HepG2 (cell line): ENCODE results near the gene MC3R. TPM values are rescaled to one million over a fixed set of nuclear protein-coding genes. Genes with fewer than 3 reads are reported as not detected.

Experiments used
- ATAC-seq: fragments of 200-7000 bp; cut with Tn5 transposase; 3 replicates; pipeline ENCODE4 v1.9.1; 2020; ENCODE audit warnings: mild to moderate bottlenecking, moderate library complexity
- BruUV-seq: library from RNA; stranded (reverse); fragments of 400-500 nt; replicated peaks from 2 replicates; lab custom pipeline; 2021; lab: Mats Ljungman, UMichigan
- CTCF ChIA-PET: fragments of 300-600 bp; formaldehyde crosslinking; extraction: SDS; loops from one replicate; lab custom pipeline; 2021; ENCODE audit warnings: low total read pairs, inconsistent platforms, low intra/inter-chr PET ratio; lab: Yijun Ruan, JAX
- POLR2A ChIA-PET: fragments of 350-600 bp; sonication (Branson Sonifier 250); formaldehyde crosslinking; loops from one replicate; lab custom pipeline; 2020; ENCODE audit warnings: antibody characterized with exemption, inconsistent platforms; lab: Yijun Ruan, JAX
- DNase-seq: peaks from one replicate; pipeline ENCODE4 v3.0.0-alpha.2; 2015; ENCODE audit warnings: low spot score
- FAIRE-seq: peaks from 3 replicates; lab custom pipeline; 2011; peaks lifted over from hg19 to GRCh38; lab: Jason Lieb, UNC
- H2AFZ ChIP-seq: one replicate; pipeline ENCODE4 v1.6.1; 2011; ENCODE audit warnings: low read length, inconsistent platforms
- H3K27ac ChIP-seq: fragments of 300-600 bp; 3 replicates; pipeline ENCODE4 v1.8.0; 2011; ENCODE audit warnings: mixed run types, mild to moderate bottlenecking, mixed read lengths, low read length, inconsistent platforms; ENCODE audit not compliant: insufficient read depth; ENCODE audit errors: extremely low read length
- H3K27me3 ChIP-seq, 2 experiments: fragments of 200-600 bp in 1 of 2; 2 replicates in 1 of 2; 3 replicates in 1 of 2; pipeline versions ENCODE4 v1.6.0 to v1.8.0; 2011; ENCODE audit warnings: low read length in 2 of 2, mild to moderate bottlenecking in 2 of 2, moderate library complexity in 2 of 2, inconsistent platforms in 1 of 2; ENCODE audit not compliant: insufficient read depth in 2 of 2, control insufficient read depth in 1 of 2
- H3K36me3 ChIP-seq, 2 experiments: fragments of 200-600 bp in 1 of 2; replicated peaks in 1 of 2; 2 replicates in 1 of 2; 3 replicates in 1 of 2; pipeline versions ENCODE4 v1.5.1 to v1.8.0; 2011; ENCODE audit warnings: low read length in 2 of 2, inconsistent platforms in 1 of 2; ENCODE audit not compliant: insufficient read depth in 2 of 2, control insufficient read depth in 1 of 2
- H3K4me1 ChIP-seq: 2 replicates; pipeline ENCODE4 v1.5.1; 2012; ENCODE audit warnings: low read length, inconsistent platforms; ENCODE audit not compliant: insufficient read depth
- H3K4me2 ChIP-seq: 2 replicates; pipeline ENCODE4 v1.6.0; 2011; ENCODE audit warnings: low read depth, low read length, inconsistent platforms
- H3K4me3 ChIP-seq, 3 experiments: fragments of 200-600 bp in 1 of 3; sonication (generic), shearing (Covaris generic) in 1 of 3; replicated peaks in 1 of 3; 2 replicates each; pipeline ENCODE4 v1.5.1; 2011 to 2016; ENCODE audit warnings: low read length in 3 of 3, inconsistent platforms in 2 of 3, low read depth in 2 of 3, mild to moderate bottlenecking in 2 of 3, control low read depth in 1 of 3, mixed read lengths in 1 of 3; ENCODE audit not compliant: insufficient read depth in 1 of 3
- H3K79me2 ChIP-seq: one replicate; pipeline ENCODE4 v1.6.1; 2011; ENCODE audit warnings: low read length, inconsistent platforms; ENCODE audit not compliant: insufficient read depth
- H3K9ac ChIP-seq: 2 replicates; pipeline ENCODE4 v1.6.0; 2011; ENCODE audit warnings: mild to moderate bottlenecking, low read depth, low read length, inconsistent platforms; ENCODE audit not compliant: insufficient read depth
- H3K9me3 ChIP-seq: 2 replicates; pipeline ENCODE4 v1.5.1; 2012; ENCODE audit warnings: mild to moderate bottlenecking, low read length
- H4K20me1 ChIP-seq: 2 replicates; pipeline ENCODE4 v1.6.0; 2011; ENCODE audit warnings: inconsistent platforms, mild to moderate bottlenecking, low read length, moderate library complexity; ENCODE audit not compliant: insufficient read depth
- ELF4 ChIP-seq: sonication (generic); formaldehyde crosslinking; IDR thresholded peaks from 2 replicates; pipeline ENCODE4 v1.5.0; 2020; ENCODE audit warnings: missing genetic modification reagents, mild to moderate bottlenecking, moderate library complexity, borderline replicate concordance
- ZNF3 ChIP-seq: IDR thresholded peaks from 2 replicates; pipeline ENCODE4 v1.7.0; 2017; ENCODE audit warnings: inconsistent platforms
- ZNF33B ChIP-seq: sonication (generic); formaldehyde crosslinking; IDR thresholded peaks from 2 replicates; pipeline ENCODE4 v1.5.1; 2020; ENCODE audit warnings: mild to moderate bottlenecking, missing genetic modification reagents
- ZNF350 ChIP-seq: sonication (generic); formaldehyde crosslinking; IDR thresholded peaks from 2 replicates; pipeline ENCODE4 v1.4.0; 2020; ENCODE audit warnings: mild to moderate bottlenecking, low read depth, missing genetic modification reagents, borderline replicate concordance
- WGBS: methylation state at CpG from one replicate; pipeline ENCODE4 v1.1.6; 2017; ENCODE audit warnings: low lambda C conversion rate; 5-methylcytosine and 5-hydroxymethylcytosine counted together
- in situ Hi-C: cut with HindIII; loops from 2 replicates; pipeline ENCODE4 v1.10.0; 2017; ENCODE audit warnings: low pct_unique_long_range_greater_than_20kb; ENCODE audit not compliant: extremely low pct_ligation_motif_present
- intact Hi-C: fragments of 100-400 bp; cut with micrococcal nuclease; formaldehyde crosslinking; loops from one replicate; pipeline ENCODE4 v1.10.0; 2022; ENCODE audit not compliant: unreplicated experiment
- polyA plus RNA-seq, 8 experiments: library from polyadenylated mRNA; depleted of rRNA in 3 of 8; stranded (reverse) in 7 of 8; unstranded in 1 of 8; fragments of >200 nt; fragmentation: Illumina TruSeq in 4 of 8; extraction: Trizol in 4 of 8; gene quantifications; 2 replicates each; pipeline versions ENCODE4 v1.2.1 to v1.2.3, GENCODE V29; 2011 to 2016; ENCODE audit warnings: low read depth in 4 of 8, missing spikeins in 1 of 8, mixed read lengths in 1 of 8; ENCODE audit not compliant: insufficient read depth in 1 of 8
- total RNA-seq, 5 experiments: library from RNA; depleted of rRNA; stranded (reverse); fragments of >200 nt; fragmentation: Illumina TruSeq; extraction: Trizol; gene quantifications; 2 replicates each; pipeline ENCODE4 v1.2.3, GENCODE V29; 2016; ENCODE audit warnings: low read depth in 1 of 5
- TF ChIP-seq, protein P1 (sequence below): IDR thresholded peaks from 2 replicates; pipeline ENCODE4 v1.6.1; 2016; ENCODE audit warnings: missing biosample characterization, missing genetic modification reagents, low read depth
- TF ChIP-seq, protein P2 (sequence below): sonication (generic); formaldehyde crosslinking; IDR thresholded peaks from 2 replicates; pipeline ENCODE4 v1.4.0; 2020; ENCODE audit warnings: missing genetic modification reagents
- TF ChIP-seq, protein P3 (sequence below): sonication (generic); formaldehyde crosslinking; IDR thresholded peaks from 2 replicates; pipeline ENCODE4 v1.4.0; 2020; ENCODE audit warnings: mild to moderate bottlenecking, missing genetic modification reagents

MC3R gene
- total and polyA plus RNA-seq, 2 of the 13 experiments (the other 11 are each of a cell fraction or from before 2014, with no cell fraction given): not detected

DNA sequence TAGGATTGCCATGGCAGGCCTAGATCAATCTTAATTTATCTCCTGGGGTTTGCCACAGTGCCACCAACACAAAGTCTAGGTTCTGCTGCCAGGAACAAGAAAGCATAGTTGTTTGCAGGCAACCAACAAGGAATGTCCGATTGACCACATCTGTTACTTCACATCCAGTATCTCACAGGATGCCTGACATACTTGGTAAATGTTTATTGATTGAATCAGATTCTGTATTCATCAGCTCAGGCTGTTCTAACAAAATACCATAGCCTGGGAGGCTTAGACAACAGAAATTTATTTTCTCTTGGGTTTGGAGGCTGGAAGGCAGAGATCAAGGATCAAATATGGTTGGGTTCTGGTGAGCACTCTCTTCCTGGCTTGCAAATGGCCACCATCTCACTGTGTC is 26.3 kb upstream of the MC3R start (continued):
- TF ChIP-seq, protein P1, sequence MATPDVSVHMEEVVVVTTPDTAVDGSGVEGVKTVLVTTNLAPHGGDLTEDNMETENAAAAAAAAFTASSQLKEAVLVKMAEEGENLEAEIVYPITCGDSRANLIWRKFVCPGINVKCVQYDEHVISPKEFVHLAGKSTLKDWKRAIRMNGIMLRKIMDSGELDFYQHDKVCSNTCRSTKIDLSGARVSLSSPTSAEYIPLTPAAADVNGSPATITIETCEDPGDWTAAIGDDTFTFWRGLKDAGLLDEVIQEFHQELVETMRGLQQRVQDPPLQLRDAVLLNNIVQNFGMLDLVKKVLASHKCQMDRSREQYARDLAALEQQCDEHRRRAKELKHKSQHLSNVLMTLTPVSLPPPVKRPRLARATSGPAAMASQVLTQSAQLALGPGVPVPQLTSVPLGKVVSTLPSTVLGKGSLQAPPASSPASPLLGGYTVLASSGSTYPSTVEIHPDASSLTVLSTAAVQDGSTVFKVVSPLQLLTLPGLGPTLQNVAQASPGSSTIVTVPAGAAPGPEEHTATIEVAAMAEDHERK (CRISPR knock-in tag): no peak
- TF ChIP-seq, protein P2, sequence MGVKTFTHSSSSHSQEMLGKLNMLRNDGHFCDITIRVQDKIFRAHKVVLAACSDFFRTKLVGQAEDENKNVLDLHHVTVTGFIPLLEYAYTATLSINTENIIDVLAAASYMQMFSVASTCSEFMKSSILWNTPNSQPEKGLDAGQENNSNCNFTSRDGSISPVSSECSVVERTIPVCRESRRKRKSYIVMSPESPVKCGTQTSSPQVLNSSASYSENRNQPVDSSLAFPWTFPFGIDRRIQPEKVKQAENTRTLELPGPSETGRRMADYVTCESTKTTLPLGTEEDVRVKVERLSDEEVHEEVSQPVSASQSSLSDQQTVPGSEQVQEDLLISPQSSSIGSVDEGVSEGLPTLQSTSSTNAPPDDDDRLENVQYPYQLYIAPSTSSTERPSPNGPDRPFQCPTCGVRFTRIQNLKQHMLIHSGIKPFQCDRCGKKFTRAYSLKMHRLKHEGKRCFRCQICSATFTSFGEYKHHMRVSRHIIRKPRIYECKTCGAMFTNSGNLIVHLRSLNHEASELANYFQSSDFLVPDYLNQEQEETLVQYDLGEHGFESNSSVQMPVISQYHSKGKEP (CRISPR knock-in tag): no peak

DNA sequence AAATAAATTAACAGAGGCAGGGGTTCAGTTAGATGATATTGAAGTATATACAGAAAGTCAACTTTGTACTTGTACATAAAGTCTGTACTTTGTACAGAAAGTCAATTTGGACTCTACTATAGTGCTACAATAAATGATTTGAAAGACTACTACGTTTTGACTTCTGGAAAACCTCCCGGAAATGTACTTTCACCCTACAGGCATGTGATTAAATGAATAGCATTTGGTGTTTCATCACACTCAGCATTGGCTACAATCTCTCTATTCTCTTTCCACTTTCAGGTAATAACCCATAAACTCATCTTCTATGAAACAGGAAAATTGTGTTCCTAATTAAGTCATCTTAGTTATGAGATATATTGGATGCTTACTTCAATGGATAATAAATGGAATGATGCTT is 25.6 kb upstream of the MC3R start:
- H4K20me1 ChIP-seq: no peaks in the 10 kb centered on the region
- no peak overlapping the region for H2AFZ ChIP-seq
- ATAC-seq (no peak), FAIRE-seq (no peak), DNase-seq (no peak)
- TF ChIP-seq ELF4 (CRISPR knock-in tag) (no peak), ZNF33B (CRISPR knock-in tag) (no peak), ZNF350 (CRISPR knock-in tag) (no peak), ZNF3 (CRISPR knock-in tag) (no peak)
- TF ChIP-seq, protein P3, sequence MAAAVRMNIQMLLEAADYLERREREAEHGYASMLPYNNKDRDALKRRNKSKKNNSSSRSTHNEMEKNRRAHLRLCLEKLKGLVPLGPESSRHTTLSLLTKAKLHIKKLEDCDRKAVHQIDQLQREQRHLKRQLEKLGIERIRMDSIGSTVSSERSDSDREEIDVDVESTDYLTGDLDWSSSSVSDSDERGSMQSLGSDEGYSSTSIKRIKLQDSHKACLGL (CRISPR knock-in tag): no peak
- H3K9me3 ChIP-seq: peaks cover 10% of the 10 kb centered on the region
- in situ Hi-C loops: no loop called here
- no peak overlapping the region for H3K9ac ChIP-seq
- no peak overlapping the region for H3K27ac ChIP-seq
- H3K4me2 ChIP-seq: no peak overlapping the region
- ChIA-PET POLR2A (no interaction called here), CTCF (no interaction called here)
- no peaks in the 10 kb centered on the region for H3K4me1 ChIP-seq
- no peaks in the 10 kb centered on the region for H3K79me2 ChIP-seq
- WGBS: 1% methylated on average over 2 of the region's 2 CpGs
- no TSS peak for BruUV-seq
- H3K4me3 ChIP-seq: no peak overlapping the region
- intact Hi-C loops: no loop called here
- H3K36me3 ChIP-seq: no peaks in the 10 kb centered on the region
- H3K27me3 ChIP-seq: no peaks in the 10 kb centered on the region
